Hematopoietic multipotent progenitor cell (in vitro differentiated cells): ENCODE measurements around the gene DIO1. TPM values are rescaled to one million over a fixed set of nuclear protein-coding genes. Genes with fewer than 3 reads are reported as not detected.
A peak's percentile ranks its signal among the peaks of the same experiment; 100 is the strongest.

Source experiments
- DNase-seq, 3 donors: peaks; one replicate each; pipeline ENCODE4 v3.0.0-alpha.2; 2011 to 2015; ENCODE audit warnings: low read depth in 2 of 3, low spot score in 2 of 3
- total RNA-seq: library from RNA; depleted of rRNA; stranded (reverse); fragments of >200 nt; gene quantifications from one replicate; pipeline ENCODE4 v1.2.3, GENCODE V29; 2012

The DIO1 gene
- total RNA-seq, 1 donor: not detected

- peak in 1 of 3 donors; percentile 22 for DNase-seq
Measured at GRCh38 chr1:53892911-53893310, 1.1 kb upstream of the DIO1 start.

GRCh38 chr1:53894644-53895043, 657 bp downstream of the DIO1 start:
- no peak for DNase-seq

GRCh38 chr1:53895421-53895820, 1.4 kb downstream of the DIO1 start:
- no peak for DNase-seq

GRCh38 chr1:53896635-53897229, 2.7 kb downstream of the DIO1 start:
- no peak for DNase-seq

- no peak for DNase-seq
Measured at GRCh38 chr1:53899206-53899628, 5.2 kb downstream of the DIO1 start.

- DNase-seq: no peak
Measured at GRCh38 chr1:53899708-53900107, 5.7 kb downstream of the DIO1 start.

GRCh38 chr1:53902235-53903138, 8.5 kb downstream of the DIO1 start:
- DNase-seq: no peak

GRCh38 chr1:53905509-53905908, 11.5 kb downstream of the DIO1 start:
- no peak for DNase-seq

GRCh38 chr1:53906121-53906520, 12.1 kb downstream of the DIO1 start:
- no peak for DNase-seq

- no peak for DNase-seq
Measured at GRCh38 chr1:53909946-53910345, 16.0 kb downstream of the DIO1 start.

- no peak for DNase-seq
Measured at GRCh38 chr1:53911442-53911841, 17.5 kb downstream of the DIO1 start.

- DNase-seq: no peak
Measured at GRCh38 chr1:53913352-53914033, 19.5 kb downstream of the DIO1 start.

GRCh38 chr1:53918343-53918742, 24.4 kb downstream of the DIO1 start:
- no peak for DNase-seq

- no peak for DNase-seq
Measured at GRCh38 chr1:53919675-53920066, 25.7 kb downstream of the DIO1 start.

- no peak for DNase-seq
Measured at GRCh38 chr1:53927376-53927881, 33.4 kb downstream of the DIO1 start.

GRCh38 chr1:53929246-53929960, 35.4 kb downstream of the DIO1 start:
- no peak for DNase-seq

GRCh38 chr1:53930932-53931331, 36.9 kb downstream of the DIO1 start:
- DNase-seq: no peak

- DNase-seq: no peak
Measured at GRCh38 chr1:53931523-53931922, 37.5 kb downstream of the DIO1 start.

- DNase-seq: peak in 1 of 3 donors; percentile 44
Measured at GRCh38 chr1:53934170-53934765, 40.3 kb downstream of the DIO1 start.

- DNase-seq: no peak
Measured at GRCh38 chr1:53936430-53936829, 42.4 kb downstream of the DIO1 start.
